HG02970 (cell line): ENCODE data around the gene RASL10A.

Source experiments
- ATAC-seq: cut with Tn5 transposase; IDR thresholded peaks from one replicate; pipeline ENCODE4 v1.9.1; 2021; ENCODE audit warnings: mild to moderate bottlenecking, moderate library complexity, moderate number of reproducible peaks; ENCODE audit not compliant: unreplicated experiment, low FRiP score

RASL10A gene

GRCh38 chr22:29272624-29273023 is 42.9 kb downstream of the RASL10A start:
- ATAC-seq: no peak

GRCh38 chr22:29270475-29271271 is 44.8 kb downstream of the RASL10A start:
- ATAC-seq: no peak

GRCh38 chr22:29269731-29270474 is 45.6 kb downstream of the RASL10A start:
- no peak for ATAC-seq

- ATAC-seq: no peak
Observed at GRCh38 chr22:29269230-29269604, 46.3 kb downstream of the RASL10A start.

GRCh38 chr22:29268511-29269229 is 46.8 kb downstream of the RASL10A start:
- peak; percentile 14 for ATAC-seq

- peak; percentile 86 for ATAC-seq
Observed at GRCh38 chr22:29267858-29268510, 47.5 kb downstream of the RASL10A start, which contains the start of the genes EWSR1 and RHBDD3. Gene EWSR1 (plus strand): TSS chr22:29268268. CDS start chr22:29268337, 69 bp downstream. Gene RHBDD3 (minus strand): TSS chr22:29267981. CDS start chr22:29265626, 2,355 bp downstream.

- ATAC-seq: no peak
Observed at GRCh38 chr22:29267462-29267857, 48.0 kb downstream of the RASL10A start.

GRCh38 chr22:29266564-29267461 is 48.7 kb downstream of the RASL10A start:
- no peak for ATAC-seq

- no peak for ATAC-seq
Observed at GRCh38 chr22:29265929-29266328, 49.6 kb downstream of the RASL10A start.

- no peak for ATAC-seq
Observed at GRCh38 chr22:29265305-29265704, 50.2 kb downstream of the RASL10A start.

- no peak for ATAC-seq
Observed at GRCh38 chr22:29263791-29264276, 51.7 kb downstream of the RASL10A start.
